Measurements from ENCODE around the gene APMAP. TPM values are rescaled to one million over a fixed set of nuclear protein-coding genes. Genes with fewer than 3 reads are reported as not detected.

The APMAP gene
- total RNA-seq, 1 experiment from 2014 or later, result 132 TPM

GRCh38 chr20:24961384-24962181, 31.0 kb downstream of the APMAP start:
- DNase-seq (ENCODE audit: low read depth), result no peak
- in situ Hi-C loops (cut with HindIII; ENCODE audit: low pct_unique_long_range_greater_than_20kb, low sequenced_read_pairs), result no loop called here

GRCh38 chr20:24960861-24961260, 31.7 kb downstream of the APMAP start:
- DNase-seq (ENCODE audit: low read depth), result no peak
- in situ Hi-C loops (cut with HindIII; ENCODE audit: low pct_unique_long_range_greater_than_20kb, low sequenced_read_pairs), result no loop called here

DNA sequence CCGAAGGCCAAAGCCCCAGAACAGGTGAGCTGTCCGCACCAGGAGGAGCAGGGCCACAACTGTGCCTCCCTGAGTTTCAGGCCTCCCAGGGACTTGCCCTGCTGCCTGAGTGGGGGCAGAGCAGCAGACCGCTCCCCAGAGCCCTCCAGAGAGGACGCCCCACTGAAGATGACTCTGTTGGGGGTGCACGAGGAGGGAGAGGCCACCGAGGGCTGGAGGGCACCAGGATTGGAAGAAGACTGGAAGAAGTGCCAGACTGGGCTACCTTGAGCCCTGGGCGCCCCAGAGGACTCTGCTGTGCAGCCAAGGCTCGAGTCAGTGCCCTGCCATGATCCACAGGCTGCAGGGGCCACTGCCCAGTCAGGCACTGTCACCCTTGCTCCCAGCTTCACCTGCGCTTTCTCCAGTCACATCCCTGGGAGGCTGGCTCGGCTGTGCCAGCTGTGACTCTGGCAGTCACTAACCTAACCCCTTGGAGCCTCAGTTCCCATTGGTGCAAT, 32.2 kb downstream of the APMAP start:
- no peak for DNase-seq (ENCODE audit: low read depth)
- in situ Hi-C loops (cut with HindIII; ENCODE audit: low pct_unique_long_range_greater_than_20kb, low sequenced_read_pairs), result no loop called here

- in situ Hi-C loops (cut with HindIII; ENCODE audit: low pct_unique_long_range_greater_than_20kb, low sequenced_read_pairs), result no loop called here
- DNase-seq (ENCODE audit: low read depth), result no peak
Observed at GRCh38 chr20:24959591-24960301, 32.8 kb downstream of the APMAP start.

DNA sequence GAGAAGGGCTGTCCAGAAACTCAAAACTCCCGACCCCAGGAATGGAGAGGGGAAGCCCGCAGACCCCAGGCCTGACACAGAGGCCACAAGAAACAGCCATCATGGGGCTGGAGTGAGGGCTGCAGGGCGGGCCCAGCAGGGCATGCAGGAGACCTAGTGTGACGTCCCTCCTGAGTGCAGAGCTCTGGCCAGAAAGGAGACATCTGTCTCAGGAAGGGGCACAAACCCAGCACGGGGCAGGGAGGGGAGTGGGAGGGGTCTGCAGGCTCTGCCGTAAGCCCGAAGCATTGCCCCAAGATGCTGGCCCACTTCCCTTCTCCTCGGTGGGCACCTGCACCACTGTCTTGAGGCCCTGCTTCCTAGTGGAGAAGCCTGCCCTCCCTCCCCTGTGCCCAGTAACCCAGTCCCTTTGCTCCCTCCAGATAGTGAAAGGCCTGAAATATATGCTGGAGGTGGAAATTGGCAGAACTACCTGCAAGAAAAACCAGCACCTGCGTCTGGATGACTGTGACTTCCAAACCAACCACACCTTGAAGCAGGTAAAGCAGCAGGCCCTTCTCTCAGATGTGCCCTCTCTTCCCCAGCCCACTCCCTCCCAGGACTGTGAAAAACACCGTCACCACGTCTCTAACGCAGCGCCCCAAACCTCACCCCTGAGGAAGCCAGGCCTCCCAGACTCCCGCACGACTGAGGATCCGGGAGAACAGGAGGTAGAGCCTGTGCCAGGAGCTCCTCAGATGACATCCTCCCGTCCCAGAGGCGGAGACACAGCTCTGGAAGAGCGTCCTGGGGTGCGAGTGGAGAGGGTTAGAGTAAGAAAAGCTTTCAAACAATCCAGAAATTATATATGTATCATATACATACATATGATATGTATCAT, 33.8 kb downstream of the APMAP start:
- no peak for DNase-seq (ENCODE audit: low read depth)
- in situ Hi-C loops (cut with HindIII; ENCODE audit: low pct_unique_long_range_greater_than_20kb, low sequenced_read_pairs), result no loop called here

GRCh38 chr20:24957326-24958016, 35.1 kb downstream of the APMAP start:
- no peak for DNase-seq (ENCODE audit: low read depth)
- in situ Hi-C loops (cut with HindIII; ENCODE audit: low pct_unique_long_range_greater_than_20kb, low sequenced_read_pairs), result no loop called here

GRCh38 chr20:24956001-24956841, 36.3 kb downstream of the APMAP start:
- no peak for DNase-seq (ENCODE audit: low read depth)
- in situ Hi-C loops (cut with HindIII; ENCODE audit: low pct_unique_long_range_greater_than_20kb, low sequenced_read_pairs), result no loop called here

DNA sequence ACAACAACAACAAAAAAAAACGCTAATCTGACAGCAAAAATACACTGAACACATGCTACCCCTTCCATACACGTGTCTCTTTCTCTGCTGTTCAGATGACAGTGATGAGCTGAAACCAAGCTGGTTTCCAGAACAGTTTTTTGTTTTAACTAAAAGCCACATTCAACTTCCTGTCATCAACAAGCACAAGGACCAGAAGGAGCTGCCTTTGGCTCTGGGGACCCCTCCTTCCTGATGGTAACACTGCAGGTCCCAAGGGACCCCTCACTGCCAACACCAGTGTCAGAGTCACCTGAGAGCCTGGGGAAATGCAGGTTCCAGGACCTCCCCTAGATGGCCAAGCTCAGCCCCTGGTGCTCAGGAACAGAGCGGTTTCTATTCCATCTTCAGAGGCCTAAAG, 37.5 kb downstream of the APMAP start:
- in situ Hi-C loops (cut with HindIII; ENCODE audit: low pct_unique_long_range_greater_than_20kb, low sequenced_read_pairs), result no loop called here
- DNase-seq (ENCODE audit: low read depth), result no peak

DNA sequence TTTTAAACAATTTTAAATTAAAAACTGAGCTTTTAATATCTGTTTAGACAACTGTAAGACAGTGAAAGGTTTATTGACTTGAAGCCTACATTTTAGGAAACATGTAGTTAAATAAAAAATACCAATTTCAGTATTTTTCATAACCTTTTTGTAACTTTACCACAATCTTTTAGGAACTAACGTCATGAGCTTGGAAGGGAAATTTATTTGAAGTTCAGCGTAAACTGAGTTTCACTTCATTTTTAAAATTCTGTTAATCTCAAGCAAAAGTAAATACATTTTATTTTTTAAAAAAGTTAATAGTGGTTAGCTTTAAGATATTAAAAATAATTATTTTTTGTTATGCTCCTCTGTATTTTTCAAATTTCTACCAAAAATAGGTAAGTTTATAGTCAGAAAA, 38.0 kb downstream of the APMAP start:
- no peak for DNase-seq (ENCODE audit: low read depth)
- in situ Hi-C loops (cut with HindIII; ENCODE audit: low pct_unique_long_range_greater_than_20kb, low sequenced_read_pairs), result no loop called here

DNA sequence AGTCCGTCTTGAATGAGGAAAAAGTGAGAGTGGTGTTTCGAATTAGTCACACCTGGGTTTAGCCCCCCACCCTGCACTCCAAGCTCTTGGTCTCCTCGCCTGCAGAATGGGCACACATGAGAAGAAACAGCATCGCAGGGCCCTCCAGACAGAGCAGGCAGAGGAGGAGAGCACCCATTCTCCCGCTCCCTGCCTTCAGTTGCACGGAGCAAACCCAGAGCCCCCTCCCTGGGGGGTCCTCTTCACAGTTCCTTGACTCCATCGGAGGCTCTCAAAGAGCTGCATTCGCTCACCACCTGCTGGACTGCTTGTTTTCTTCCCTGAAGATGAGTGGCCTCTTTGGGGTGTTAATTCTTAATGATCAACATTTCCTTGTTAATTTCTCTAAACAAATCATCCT, 38.4 kb downstream of the APMAP start:
- no peak for DNase-seq (ENCODE audit: low read depth)
- in situ Hi-C loops (cut with HindIII; ENCODE audit: low pct_unique_long_range_greater_than_20kb, low sequenced_read_pairs), result no loop called here

DNA sequence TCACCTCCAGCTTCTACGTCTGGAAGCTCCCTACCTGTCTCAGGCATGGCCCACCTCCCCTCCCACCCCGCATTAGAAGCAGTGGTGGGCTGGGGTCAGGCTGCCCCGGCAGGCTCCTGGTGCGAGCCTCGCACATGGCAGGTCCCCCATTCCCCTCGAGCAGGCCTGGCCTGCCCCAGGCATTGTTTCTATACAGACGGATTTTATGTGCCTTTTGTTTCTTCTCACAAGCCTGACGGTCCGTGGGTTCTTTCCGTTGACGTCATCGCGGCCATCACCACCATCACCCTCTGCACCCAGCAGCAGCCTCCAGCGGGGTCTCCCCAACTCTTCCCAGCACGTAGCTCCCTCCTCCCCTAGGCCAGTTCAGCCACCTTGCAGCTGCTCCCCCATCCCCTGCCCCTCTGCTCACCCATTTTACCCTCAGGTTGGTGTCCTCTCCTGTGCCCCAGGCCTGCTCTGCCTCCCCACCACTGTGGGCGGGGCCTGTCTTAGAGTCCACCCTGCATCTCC, 38.9 kb downstream of the APMAP start:
- in situ Hi-C loops (cut with HindIII; ENCODE audit: low pct_unique_long_range_greater_than_20kb, low sequenced_read_pairs), result no loop called here
- DNase-seq (ENCODE audit: low read depth), result no peak

DNA sequence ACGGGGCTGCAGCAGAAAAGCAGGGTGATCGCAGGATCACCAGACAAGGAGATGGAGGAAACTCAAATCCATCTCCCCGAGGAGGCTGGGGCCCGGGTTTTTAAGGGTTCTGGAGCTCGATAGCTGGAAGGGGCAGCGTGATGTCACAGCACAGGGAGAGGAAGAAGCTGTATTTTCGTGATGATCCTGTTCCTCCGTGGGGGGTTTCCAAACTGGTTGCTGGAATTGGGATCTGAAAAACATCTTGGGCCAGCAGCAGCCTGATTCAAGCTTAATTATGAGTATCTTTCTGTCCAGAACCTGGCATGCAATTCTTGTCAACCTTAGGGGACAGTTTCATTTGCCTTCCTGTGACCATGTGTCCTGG, 39.4 kb downstream of the APMAP start:
- DNase-seq (ENCODE audit: low read depth), result no peak
- in situ Hi-C loops (cut with HindIII; ENCODE audit: low pct_unique_long_range_greater_than_20kb, low sequenced_read_pairs), result no loop called here

- in situ Hi-C loops (cut with HindIII; ENCODE audit: low pct_unique_long_range_greater_than_20kb, low sequenced_read_pairs), result no loop called here
- DNase-seq (ENCODE audit: low read depth), result no peak
Observed at GRCh38 chr20:24952376-24953208, 40.0 kb downstream of the APMAP start.

- in situ Hi-C loops (cut with HindIII; ENCODE audit: low pct_unique_long_range_greater_than_20kb, low sequenced_read_pairs), result no loop called here
- DNase-seq (ENCODE audit: low read depth), result no peak
Observed at GRCh38 chr20:24951536-24952083, 40.9 kb downstream of the APMAP start.

- in situ Hi-C loops (cut with HindIII; ENCODE audit: low pct_unique_long_range_greater_than_20kb, low sequenced_read_pairs), result no loop called here
- no peak for DNase-seq (ENCODE audit: low read depth)
Observed at GRCh38 chr20:24950836-24951525, 41.6 kb downstream of the APMAP start.

All from Caki2 (cell line).